Fibroblast of skin of left quadriceps (primary cell): ENCODE results near the gene ARV1.
"Not testable (repeated sequence)": the region's sequence is repeated elsewhere in the genome, so short reads cannot be mapped to it uniquely, and the experiment has no call there.

Experiments
- DNase-seq, 2 experiments: peaks; one replicate each; pipeline ENCODE4 v3.0.0-alpha.2; 2013; ENCODE audit warnings: low read depth in 2 of 2

The ARV1 gene

GRCh38 chr1:230976825-230977747 is 1.8 kb upstream of the ARV1 start:
- no peak for DNase-seq

- no peak for DNase-seq
Measured at GRCh38 chr1:230977761-230978490, 968 bp upstream of the ARV1 start.

GRCh38 chr1:230979389-230979716 is 459 bp downstream of the ARV1 start:
- DNase-seq: no peak

- no peak for DNase-seq
Measured at GRCh38 chr1:230979952-230980351, 1.1 kb downstream of the ARV1 start.

- DNase-seq: peak; percentile 20 to 21
Measured at GRCh38 chr1:230982696-230983095, 3.8 kb downstream of the ARV1 start.

- no peak for DNase-seq
Measured at GRCh38 chr1:230983811-230984210, 4.9 kb downstream of the ARV1 start.

GRCh38 chr1:230984622-230985515 is 6.0 kb downstream of the ARV1 start:
- DNase-seq: not testable (repeated sequence)

GRCh38 chr1:230985711-230986110 is 6.8 kb downstream of the ARV1 start:
- DNase-seq: no peak

GRCh38 chr1:230986976-230987375 is 8.1 kb downstream of the ARV1 start:
- peak; percentile 6 to 18 for DNase-seq

- no peak for DNase-seq
Measured at GRCh38 chr1:230987448-230987847, 8.6 kb downstream of the ARV1 start.

- no peak for DNase-seq
Measured at GRCh38 chr1:230992100-230992774, 13.3 kb downstream of the ARV1 start.

- DNase-seq: no peak
Measured at GRCh38 chr1:230994860-230995259, 16.0 kb downstream of the ARV1 start.

- DNase-seq: no peak
Measured at GRCh38 chr1:231000201-231000600, 21.3 kb downstream of the ARV1 start.

GRCh38 chr1:231000639-231001038 is 21.7 kb downstream of the ARV1 start:
- no peak for DNase-seq

- no peak for DNase-seq
Measured at GRCh38 chr1:231001892-231002291, 23.0 kb downstream of the ARV1 start.

GRCh38 chr1:231007535-231007934 is 28.6 kb downstream of the ARV1 start:
- DNase-seq: not testable (repeated sequence)

GRCh38 chr1:231011360-231011759 is 32.5 kb downstream of the ARV1 start:
- DNase-seq: no peak

GRCh38 chr1:231011963-231012362 is 33.1 kb downstream of the ARV1 start:
- no peak for DNase-seq

- DNase-seq: no peak
Measured at GRCh38 chr1:231013391-231014015, 34.6 kb downstream of the ARV1 start.

- DNase-seq: no peak
Measured at GRCh38 chr1:231016234-231016633, 37.3 kb downstream of the ARV1 start.

GRCh38 chr1:231016966-231017365 is 38.1 kb downstream of the ARV1 start:
- no peak for DNase-seq
